Stimulated activated CD8-positive, alpha-beta memory T cell treated with anti-CD3 and anti-CD28 coated beads, Interleukin-4, amount 100 ng/mL, for 24 hours (primary cell): Measurements from ENCODE around the gene PSMA2.

Experiments
- DNase-seq: peaks from one replicate; pipeline ENCODE4 v3.0.0-alpha.2; 2020; ENCODE audit warnings: low read depth

Gene PSMA2

DNA sequence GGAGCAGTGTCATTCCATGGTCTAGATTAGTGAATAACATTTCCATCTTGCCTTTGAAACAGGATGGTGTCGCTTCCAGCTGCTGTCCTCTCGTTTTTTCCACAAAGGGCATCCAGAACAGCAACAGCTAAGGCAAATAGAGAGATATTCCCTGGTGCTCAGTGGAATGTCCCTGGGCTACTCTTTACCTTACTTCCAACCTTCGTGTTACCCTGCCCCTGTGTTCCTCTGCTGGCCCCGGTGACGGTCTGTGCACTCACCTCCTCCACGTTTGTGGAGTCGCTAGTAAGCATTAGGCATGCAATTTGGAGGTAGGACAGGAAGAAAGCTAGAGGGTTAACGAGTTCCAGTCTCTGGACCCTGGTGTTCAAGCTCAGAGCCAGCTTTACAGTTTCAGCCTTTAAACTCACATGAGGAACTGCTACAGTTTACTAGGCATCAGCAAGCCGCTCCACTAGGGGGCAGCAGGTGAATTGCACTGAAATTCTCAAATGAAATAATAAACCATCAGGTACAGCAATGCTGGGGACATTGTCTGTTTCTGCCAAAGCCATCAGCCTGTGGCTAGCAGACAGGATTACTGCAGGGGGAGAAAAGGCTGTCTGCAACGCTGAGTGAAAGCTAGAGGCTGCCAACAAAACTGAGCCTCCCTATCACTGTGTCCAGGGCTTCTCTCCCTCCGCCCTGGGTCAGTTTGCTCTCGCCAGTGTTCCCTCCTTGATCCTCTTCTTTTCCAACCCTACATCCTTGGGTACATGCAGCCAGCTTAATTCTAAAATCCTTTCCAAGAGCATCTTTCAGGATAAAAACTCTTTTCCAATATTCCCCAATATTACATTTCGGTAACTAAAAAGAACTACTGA, 9.2 kb upstream of the PSMA2 start:
- peak; percentile 68 for DNase-seq

DNA sequence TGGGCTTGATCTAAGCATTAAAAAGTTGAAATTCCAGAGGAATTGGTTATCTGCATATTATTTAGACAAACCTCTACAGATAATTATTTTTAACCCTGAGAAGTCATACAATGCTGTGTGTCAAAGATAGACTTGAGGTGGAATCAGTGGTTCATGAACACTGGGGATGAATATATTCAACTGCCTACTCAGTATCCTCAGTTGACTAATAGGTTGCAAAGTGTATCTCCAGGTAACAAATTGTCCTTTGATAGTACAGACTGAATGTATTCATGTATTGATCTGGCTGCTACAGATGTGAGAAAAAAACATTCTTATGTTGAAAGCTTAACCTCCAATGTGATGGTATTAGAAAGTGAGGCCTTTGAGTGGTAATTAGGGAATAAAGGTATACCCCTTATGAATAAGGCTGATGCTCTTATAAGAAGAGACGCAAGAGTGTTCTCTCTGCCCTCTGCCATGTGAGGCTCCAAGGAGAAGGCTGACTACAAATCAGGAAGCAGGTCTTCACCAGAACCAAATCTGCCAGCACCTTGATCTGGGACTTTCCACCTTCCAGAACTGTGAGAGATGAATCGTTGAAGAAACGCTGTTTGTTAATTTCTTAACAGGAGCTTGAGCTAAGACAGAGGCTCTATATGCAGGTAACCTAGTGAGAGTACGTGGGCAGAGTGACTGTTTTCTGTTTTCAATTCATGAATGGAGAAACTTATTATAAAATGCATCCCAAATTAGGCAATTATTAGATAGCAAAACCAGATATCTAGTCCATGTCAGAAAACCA, 7.7 kb upstream of the PSMA2 start:
- no peak for DNase-seq

- no peak for DNase-seq
Observed at GRCh38 chr7:42935861-42936260, 3.9 kb upstream of the PSMA2 start.

GRCh38 chr7:42934291-42934690, 2.3 kb upstream of the PSMA2 start:
- no peak for DNase-seq

DNA sequence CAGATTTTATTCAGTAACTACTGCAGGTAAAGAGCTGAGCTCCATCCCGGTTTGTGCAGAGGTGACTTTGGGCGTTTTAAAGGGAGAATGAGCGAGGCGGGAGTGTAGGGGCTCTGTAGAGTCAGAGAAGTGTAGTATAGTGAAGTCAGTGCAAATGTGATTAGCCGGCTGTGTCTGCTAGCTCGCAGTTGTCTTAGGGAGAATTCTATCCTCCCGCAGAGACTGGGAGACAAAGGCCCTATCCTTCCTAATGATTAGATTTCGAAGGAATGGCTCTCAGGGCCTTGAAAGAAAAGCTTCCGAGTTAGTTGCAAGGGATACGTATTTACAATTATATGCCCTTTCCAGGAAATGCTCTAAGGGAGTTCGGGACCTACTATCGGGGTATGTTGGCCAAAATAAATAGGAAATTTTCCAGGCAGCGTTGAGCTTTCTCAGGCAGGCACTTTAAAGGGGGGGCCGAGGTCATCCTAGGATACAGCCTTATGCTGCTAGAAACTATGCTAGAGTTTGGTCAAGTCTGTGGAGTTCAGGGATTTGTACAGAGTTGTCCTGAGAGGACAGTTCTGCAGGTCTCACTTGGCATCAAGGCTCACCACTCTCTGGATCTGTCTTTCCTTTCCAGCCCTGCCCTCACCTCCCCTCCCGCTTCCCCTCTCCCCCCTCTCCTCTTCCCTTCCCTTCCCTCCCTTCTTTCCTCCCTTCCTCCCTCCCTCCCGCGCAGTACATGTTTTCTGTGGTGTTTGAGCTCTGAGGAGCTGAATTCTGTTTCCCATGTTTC, 1.0 kb upstream of the PSMA2 start:
- DNase-seq: no peak

- DNase-seq: no peak
Observed at GRCh38 chr7:42931447-42931833, 534 bp downstream of the PSMA2 start.

- no peak for DNase-seq
Observed at GRCh38 chr7:42930889-42931288, 1.1 kb downstream of the PSMA2 start.

- DNase-seq: no peak
Observed at GRCh38 chr7:42929449-42929848, 2.5 kb downstream of the PSMA2 start.

DNA sequence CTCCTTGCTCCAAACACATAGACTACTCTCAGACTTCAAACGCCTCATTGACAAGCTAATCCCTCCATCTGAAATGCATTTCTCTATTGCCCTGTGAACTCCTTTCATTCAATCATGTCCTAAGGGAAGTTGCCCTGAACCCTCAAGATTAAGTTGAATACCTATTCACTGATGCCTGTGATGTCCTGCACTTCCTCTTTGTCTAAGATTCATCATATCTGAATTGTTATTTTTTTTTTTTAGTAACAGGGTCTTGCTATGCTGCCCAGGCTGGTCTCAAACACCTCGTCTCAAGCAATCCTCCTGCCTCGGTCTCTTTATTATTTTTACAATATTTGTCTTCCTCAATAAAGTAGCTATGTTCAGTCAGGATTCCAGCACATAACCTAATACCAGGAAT, 3.2 kb downstream of the PSMA2 start:
- no peak for DNase-seq

DNA sequence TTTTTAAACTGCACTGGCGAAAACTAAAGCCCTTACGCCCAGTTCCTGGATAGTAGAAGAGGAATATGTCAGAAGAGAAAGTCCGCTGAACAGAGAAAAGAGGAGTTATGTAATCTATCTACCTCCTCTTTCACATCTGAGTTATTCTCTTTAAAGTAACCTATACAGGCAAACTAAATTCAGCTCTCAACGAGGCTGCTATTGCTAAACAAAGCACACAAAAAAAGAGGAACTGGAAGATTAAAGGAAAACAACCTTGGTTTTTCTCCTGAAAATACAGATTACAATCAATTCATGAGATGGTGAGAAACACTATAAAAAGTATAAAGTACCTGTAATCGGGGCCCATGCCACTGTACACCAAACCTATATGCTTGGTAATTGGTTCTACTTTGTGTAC, 5.8 kb downstream of the PSMA2 start:
- no peak for DNase-seq

DNA sequence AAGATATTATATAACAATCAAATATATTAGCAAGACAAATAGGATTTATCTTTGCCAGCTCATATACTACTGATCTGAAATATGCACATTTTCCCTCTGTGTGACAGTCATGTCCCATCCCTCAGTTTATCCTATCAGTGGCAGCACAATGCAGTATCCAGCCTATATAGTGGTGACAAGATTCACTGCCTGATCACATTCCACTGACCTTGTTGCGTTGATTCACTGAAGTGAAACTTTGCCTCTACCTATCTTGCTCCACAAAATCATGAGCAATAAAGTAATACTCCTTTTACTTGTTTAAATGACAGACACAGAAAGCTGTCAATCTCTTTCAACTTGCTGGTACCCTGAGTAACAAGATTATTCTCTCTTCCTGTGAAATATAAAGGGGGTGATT, 6.3 kb downstream of the PSMA2 start:
- no peak for DNase-seq

- DNase-seq: no peak
Observed at GRCh38 chr7:42924223-42924838, 7.6 kb downstream of the PSMA2 start.

DNA sequence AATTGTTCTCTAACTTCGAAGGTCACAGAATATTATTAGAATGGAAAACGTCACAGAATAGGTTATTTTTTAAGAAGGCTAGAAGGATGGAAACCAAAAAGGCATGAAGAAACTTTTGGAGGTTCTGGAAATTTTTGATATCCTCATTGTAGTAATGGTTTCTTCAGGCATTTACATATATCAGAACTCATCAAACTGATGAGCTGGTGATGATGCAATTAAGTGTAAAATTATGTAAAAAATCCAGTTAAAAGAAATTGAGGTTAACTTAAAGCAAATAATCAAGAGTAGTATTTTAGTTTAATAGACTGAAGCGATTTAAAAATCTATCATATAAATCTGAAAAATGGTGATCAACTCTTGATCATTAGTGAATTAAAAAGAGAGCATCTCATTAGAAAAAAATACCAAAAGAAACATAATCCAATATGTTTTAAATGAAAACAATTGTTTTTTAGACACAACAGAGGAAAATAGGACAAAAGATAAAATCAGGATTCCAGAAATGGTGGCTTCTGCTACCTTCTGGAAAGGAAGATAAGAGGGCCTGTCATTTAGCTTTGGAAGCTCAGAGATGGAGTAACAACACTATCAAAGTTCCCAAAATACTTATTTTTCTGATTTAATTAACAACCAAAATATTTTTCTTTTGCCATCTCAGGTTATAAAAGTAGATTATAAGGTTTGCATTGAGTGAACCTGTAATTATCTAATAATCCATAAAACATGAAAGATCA, 9.8 kb downstream of the PSMA2 start:
- no peak for DNase-seq

GRCh38 chr7:42915356-42915755, 16.6 kb downstream of the PSMA2 start:
- DNase-seq: no peak

DNA sequence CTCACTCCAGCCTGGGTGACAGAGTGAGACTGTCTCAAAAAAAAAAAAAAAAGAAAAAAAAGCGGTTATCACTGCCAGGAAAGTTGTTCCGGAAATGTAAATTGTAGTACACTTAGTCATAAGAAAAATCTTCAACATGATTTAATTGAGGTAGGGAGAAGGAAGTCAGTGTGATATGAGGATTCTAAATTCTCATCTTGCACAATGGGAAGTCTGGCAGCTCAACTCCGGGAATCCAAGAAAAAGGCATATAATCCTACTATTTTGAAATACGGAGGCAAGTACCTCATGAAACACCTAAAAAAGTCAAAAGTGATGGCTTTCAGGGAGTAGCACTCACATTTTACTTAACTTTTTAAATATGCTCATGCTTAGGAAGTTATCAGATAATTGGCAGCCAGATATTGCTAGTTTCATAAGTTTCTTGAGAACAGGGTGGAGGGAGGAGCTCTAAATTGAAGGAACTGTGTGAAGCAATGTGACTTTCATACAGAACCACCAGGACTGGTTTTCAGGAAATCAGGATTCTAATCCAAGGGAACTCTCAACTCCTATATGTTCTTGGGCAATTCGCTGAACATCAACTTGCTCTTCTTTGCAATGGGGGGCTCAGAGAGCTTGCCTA, 17.4 kb downstream of the PSMA2 start:
- DNase-seq: no peak

GRCh38 chr7:42914009-42914408, 18.0 kb downstream of the PSMA2 start:
- no peak for DNase-seq

GRCh38 chr7:42913591-42913990, 18.4 kb downstream of the PSMA2 start:
- DNase-seq: no peak

DNA sequence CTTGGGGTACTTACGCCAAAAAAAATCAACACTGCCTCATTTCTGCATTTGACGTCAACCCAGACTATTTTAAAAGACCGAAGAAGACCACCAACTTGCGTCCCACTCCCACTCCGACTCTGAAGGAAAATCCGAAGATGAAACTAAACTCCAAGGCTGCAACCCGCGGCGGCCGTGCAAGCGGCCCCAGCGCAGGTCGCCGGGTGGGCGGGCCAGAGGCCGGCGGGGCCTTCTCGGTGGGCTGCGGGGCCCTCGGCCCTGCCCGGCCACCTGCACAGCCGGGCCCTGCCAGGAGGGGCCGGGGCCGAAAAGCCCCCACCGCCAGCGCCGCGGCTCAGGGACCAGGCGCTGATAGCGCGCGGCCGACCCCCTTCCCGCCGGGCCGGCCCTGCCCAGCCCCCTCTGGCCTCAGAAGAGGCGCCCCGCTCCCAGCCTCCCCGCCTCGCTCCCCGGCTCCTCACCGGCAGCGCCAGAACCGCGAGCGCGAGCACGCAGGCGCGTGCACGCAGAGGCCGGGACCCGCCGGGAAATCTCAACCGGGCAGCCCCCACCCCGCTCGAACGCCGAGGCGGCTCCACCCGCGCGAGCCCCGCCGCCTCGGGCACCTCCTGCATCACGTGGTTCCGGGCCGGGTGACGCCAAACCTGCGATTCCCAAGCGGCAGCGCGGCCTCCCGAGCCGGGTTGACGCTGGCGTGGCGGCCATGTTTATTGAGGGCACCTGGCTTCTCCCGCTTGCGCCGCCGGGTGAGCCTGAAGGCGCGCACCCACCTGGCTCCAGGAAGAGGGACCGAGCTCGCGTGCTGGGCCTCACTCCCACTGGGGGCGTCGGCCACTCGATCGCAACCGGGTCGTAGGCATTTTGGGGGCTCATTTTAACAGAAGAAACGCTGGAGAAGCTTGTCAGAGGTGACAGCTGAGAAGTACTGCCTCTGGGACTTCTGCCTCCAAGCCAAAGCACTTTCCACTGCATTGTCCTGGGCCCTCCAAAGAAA, 20.2 kb downstream of the PSMA2 start, which contains the start of gene C7orf25:
Gene C7orf25, minus strand, starts transcription at position 617 of the 994 bp plus-strand sequence. CDS start 1,170 bp downstream, outside the sequence.
- DNase-seq: peak; percentile 92

DNA sequence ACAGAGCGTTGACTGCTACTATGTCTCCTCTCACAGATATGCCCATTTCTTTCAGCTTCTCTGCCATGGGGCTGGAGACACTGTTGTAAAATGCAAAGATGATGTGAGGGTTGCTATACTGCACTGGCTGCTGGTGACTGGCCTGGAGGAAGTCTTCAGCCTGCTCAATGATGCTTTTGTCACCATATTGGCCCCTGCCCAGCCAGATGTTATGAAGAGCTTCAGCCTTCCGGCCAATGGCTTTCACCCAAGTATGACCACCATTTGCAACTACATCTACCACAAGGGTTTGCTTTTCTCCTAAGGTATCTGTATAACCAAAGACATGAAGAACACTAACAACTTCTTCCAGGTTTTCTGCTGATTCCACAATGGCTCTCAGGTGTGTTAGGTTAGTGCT, 21.7 kb downstream of the PSMA2 start:
- DNase-seq: no peak

DNA sequence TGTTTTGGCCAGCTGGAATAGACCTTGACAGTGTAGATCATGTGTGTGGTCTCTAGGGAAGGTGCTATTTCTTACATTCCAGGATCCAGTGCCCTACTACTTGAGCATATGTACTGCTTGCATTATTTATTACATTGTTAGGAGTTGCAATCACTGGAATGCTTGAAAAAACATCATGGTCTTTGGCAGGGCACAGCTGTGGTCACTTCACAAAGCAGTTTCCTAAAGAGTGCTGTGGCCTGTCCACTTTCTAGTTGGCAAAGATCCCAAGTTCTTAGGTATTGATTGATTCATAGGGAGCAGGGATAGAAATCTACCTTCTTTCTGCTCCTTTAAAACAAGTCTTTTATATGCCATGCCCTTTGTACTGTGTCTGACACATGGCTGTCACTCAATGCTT, 24.7 kb downstream of the PSMA2 start:
- no peak for DNase-seq
